ENCODE results near the gene ARHGEF17.
A peak's percentile ranks its signal among the peaks of the same experiment; 100 is the strongest.

Gene ARHGEF17

DNA sequence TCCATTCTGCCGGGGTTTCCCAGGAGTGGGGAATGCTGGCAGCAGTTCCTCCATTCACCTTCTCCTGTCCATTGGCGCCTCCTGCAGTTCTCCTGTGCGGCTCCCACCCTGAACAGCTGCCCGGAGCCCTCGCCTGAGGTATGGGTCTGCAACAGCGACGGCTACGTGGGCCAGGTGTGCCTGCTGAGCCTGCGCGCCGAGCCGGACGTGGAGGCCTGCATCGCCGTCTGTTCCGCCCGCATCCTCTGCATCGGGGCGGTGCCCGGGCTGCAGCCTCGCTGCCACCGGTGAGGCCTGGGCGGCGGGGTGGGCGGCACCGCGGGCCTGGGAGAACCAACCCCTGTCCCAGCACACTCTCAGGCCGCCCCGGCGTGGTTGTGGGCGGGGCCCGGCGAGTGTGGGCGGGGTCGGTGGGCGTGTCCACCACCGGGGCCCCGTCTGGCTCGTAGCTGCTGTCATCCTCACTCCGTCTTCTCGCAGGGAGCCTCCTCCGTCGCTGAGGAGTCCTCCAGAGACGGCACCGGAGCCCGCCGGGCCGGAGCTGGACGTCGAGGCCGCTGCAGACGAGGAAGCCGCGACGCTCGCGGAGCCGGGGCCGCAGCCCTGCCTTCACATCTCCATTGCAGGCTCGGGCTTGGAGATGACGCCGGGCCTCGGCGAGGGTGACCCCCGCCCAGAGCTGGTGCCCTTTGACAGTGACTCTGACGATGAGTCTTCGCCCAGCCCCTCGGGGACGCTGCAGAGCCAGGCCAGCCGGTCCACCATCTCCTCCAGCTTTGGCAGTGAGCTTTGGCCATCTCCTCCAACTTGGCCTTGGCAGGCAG lies 54.1 kb downstream of the ARHGEF17 start:
- DNase-seq = no peak
- in situ Hi-C loops (cut with MboI; ENCODE audit: low pct_unique_long_range_greater_than_20kb, low sequenced_read_pairs) = no loop called here

DNA sequence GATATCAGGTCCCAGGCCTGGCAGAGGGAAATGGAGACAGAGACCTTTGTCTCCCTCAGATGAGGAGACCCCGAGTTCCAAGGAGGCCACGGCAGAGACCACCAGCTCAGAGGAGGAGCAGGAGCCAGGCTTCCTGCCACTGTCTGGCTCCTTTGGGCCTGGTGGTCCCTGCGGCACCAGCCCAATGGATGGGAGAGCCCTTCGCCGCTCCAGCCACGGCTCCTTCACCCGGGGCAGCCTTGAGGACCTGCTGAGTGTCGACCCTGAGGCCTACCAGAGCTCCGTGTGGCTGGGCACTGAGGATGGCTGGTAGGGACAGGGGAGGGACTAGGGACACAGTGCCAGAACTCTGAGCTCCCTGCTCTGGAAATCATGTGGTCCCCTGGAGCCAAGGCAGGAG lies 55.1 kb downstream of the ARHGEF17 start:
- in situ Hi-C loops (cut with MboI; ENCODE audit: low pct_unique_long_range_greater_than_20kb, low sequenced_read_pairs) = no loop called here
- no peak for DNase-seq

DNA sequence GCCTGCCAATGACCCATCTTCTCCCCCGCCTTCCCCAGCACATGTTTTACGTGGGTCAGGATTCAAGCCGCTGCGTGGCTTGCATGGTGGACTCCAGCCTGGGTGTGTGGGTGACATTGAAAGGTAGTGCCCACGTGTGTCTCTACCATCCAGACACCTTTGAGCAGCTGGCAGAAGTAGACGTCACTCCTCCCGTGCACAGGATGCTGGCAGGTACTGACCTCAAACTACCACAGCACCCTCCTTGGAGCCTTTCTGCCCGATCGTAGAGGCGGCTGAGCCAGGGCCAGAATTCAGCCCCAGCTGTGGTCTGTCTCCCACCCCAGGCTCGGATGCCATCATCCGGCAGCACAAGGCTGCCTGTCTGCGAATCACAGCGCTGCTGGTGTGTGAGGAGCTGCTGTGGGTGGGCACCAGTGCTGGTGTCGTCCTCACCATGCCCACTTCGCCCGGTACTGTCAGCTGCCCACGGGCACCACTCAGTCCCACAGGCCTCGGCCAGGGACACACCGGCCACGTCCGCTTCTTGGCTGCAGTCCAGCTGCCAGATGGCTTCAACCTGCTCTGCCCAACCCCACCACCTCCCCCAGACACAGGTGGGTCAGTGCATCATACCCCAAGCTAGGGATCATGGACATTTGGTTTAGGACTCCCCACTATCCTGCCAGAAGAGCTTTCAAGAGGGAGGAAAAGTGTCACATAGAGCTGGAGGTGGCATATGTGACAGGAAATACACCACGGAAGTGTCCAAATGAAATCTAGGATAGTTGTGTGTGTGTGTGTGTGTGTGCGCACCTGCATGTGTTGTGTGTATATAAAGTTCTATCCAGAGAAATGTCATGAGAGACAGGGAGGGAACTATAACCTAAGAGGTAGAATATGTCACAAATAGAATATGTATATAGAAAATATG lies 57.5 kb downstream of the ARHGEF17 start:
- in situ Hi-C loops (cut with MboI; ENCODE audit: low pct_unique_long_range_greater_than_20kb, low sequenced_read_pairs) = no loop called here
- no peak for DNase-seq

DNA sequence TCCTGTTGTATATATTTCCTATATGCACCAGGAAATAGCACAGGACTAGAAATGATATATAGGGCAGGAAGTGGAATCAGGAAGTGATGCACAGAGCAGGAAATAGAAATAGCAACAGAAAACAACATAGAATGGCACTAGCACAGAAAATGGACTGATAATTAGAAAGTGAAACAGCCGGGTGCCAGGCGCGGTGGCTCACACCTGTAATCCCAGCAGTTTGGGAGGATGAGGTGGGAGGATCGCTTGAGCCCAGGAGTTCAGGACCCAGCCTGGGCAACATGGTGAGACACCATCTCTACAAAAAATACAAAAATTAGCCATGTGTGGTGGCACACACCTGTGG lies 58.2 kb downstream of the ARHGEF17 start:
- no peak for DNase-seq
- in situ Hi-C loops (cut with MboI; ENCODE audit: low pct_unique_long_range_greater_than_20kb, low sequenced_read_pairs) = no loop called here

DNA sequence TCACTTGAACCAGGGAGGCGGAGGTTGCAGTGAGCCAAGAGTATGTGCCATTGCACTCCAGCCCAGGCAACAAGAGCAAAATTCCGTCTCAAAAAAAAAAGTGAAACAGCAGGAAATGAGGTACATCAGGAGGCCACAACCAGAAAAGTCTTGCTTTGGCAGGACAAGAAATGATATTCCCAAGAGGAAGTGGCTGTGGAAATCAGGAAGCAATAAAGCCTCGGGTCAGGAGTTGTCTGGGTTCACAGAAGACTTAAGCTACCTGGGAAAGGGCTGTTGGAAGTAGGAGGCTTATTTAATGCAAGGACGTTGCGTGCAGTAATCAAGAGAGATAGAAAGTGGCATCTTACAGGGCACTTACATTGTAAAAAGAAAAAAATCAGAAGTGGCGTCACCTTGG lies 58.9 kb downstream of the ARHGEF17 start:
- no peak for DNase-seq
- in situ Hi-C loops (cut with MboI; ENCODE audit: low pct_unique_long_range_greater_than_20kb, low sequenced_read_pairs) = no loop called here

DNA sequence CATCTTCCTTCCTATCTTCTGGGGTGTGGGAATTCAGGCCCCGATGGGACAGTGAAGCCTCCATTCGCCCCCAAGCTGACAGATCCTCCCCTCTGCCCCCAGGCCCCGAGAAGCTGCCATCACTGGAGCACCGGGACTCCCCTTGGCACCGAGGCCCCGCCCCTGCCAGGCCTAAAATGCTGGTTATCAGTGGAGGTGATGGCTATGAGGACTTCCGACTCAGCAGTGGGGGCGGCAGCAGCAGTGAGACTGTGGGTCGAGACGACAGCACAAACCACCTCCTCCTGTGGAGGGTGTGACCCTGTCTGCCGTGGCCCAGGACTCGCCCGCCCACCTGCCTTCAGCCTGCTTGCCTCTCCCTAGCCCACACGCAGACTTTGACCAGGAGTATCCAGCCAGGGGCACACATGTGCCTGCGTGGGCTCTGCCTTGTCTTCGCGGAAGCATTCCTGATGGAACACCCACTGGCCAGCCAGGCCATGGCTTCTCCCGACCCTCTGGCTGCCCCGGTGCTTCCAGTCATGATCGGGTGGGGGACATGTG lies 59.5 kb downstream of the ARHGEF17 start:
- no peak for DNase-seq
- in situ Hi-C loops (cut with MboI; ENCODE audit: low pct_unique_long_range_greater_than_20kb, low sequenced_read_pairs) = no loop called here

DNA sequence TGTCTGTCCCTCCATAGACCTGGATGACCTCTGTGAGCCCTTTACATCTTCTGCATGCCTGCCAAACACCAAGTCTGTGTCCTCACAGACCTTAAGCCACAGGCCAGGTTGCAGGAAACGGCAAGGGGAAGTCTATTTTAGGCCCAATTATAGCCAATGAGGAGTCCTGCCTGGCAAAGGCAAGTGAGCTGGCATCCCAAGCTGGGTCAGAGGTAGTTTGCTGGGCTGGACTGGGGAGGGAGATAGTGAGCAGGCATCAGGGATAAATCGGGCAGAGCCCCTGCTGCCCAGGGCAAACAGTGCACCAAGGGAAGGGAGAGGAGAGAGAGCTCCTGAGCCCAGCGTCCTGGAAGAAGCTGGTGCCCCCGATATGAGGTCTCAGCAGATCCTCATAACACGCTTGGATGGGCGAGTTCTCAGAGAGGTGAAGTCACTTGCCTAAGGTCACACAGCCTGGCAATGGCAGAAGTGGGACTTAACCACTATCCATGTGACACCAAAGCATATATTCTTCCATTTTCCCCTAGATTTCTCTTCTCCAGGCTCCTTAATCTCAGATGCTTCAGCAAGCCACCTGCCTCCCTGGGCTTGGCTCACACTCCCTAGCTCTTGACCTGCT lies 64.4 kb downstream of the ARHGEF17 start:
- in situ Hi-C loops (cut with MboI; ENCODE audit: low pct_unique_long_range_greater_than_20kb, low sequenced_read_pairs) = no loop called here
- peak; percentile 66 for DNase-seq

DNA sequence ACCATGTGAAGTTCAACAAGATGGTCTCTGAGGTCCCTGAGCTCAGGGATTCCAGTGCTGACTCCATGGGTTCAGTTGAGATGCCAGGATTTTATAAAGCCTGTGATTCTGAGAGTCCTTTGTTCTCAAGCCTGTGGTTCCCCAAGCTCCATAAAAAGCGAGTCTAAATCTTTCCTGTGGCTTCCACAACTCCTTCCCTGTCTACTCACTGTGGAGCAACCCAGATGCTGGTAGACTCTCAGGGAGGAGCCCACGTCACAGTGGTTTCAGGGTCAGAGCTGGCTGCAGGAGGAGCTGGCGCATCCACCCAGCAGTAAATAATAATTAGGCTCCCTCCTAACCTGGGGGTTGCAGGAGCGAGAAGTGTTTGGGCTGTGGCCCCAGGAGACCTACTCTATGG lies 66.1 kb downstream of the ARHGEF17 start:
- DNase-seq = no peak
- in situ Hi-C loops (cut with MboI; ENCODE audit: low pct_unique_long_range_greater_than_20kb, low sequenced_read_pairs) = no loop called here

DNA sequence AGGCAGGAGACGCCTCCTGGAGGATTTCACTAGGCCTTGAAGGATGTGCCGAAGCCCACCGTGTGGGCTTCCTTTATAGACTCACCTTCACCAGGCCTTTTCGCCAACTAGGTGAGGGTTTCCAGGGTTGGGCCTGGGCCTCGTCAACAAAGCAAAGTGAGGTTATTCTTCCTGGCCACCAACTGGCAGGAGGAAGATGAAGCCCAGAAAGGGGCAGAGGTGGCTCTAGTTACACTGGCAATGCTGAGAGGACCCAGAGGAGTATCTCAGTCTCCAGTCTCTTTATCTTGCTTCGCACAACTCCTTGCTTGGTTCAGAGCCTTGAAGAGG lies 67.7 kb downstream of the ARHGEF17 start:
- in situ Hi-C loops (cut with MboI; ENCODE audit: low pct_unique_long_range_greater_than_20kb, low sequenced_read_pairs) = no loop called here
- no peak for DNase-seq

DNA sequence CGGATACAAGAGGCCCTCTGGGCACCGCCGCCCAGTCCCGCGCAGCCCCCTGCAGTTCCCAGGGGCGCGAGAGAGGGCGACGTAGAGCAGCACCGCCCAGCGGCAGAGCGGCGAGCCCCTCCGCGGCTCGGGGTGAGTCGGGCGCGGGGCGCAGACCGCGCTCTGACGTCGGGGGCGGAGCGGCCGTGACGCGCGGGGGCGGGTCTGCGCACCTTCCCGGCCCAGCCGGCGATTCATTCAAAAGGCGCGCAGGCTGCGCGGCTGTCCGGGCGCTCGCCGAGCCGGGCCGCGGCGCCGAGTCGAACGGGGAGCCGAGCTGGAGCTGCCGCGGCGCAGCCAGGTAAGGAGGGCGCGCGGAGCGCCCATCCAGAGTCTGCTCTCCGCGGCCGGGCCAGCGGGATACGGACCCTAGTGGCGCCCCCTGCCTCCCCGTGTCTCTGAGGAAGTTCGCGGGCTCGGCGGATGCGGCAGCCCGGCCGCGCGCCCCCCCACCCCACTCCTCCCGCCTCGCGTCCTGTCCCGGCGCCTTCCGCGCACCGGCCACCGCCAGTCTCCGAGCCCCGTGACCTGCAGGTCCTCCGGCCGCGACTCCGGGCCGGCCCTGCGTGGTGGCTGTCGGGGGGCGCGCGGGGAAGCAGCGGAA lies 68.2 kb downstream of the ARHGEF17 start, which contains the start of gene RELT:
RELT (plus strand) TSS at position 240 of the 643 bp plus-strand sequence. CDS start 12,738 bp downstream, outside the sequence.
- DNase-seq = peak; percentile 96
- in situ Hi-C loops (cut with MboI; ENCODE audit: low pct_unique_long_range_greater_than_20kb, low sequenced_read_pairs) = no loop called here

DNA sequence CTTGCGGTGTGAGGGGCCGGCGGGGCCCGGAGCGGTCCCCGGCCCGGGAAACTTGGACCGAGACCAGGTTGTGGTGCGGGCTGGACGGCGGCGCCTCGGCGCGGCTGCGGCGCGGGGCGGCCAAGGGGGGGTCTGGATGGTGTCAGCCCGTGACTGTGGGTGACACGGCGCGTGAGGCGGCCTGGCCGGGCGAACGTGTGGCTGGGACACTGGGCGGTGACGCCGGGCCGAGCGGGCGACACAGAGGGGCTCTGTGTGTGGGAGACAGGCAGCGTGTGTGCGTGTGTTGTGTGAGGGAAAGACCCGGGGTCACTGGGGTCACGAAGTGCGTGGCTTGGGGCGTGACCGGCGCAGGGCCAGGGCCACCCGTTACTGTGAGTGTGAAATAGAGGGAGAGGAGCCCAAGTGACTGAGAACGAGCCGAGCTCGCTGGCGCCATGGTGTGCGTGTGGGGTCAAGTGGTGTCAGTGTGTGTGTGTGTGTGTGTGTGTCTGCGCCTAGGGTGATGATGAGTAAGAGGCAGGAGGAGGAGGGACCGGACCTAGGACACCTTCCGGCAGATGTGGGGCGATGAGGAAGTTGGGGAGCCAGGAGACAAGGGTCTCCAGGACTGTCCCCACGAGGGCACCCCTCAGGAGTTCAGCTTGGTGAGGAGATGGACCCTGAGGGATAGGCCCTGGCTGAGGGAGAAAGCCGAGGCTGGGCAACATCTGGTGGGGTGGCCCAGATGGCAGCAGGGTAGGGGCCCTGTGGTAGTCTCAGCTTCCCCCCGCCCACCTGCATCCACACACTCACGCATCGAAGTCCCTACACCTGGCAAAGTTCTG lies 68.9 kb downstream of the ARHGEF17 start:
- in situ Hi-C loops (cut with MboI; ENCODE audit: low pct_unique_long_range_greater_than_20kb, low sequenced_read_pairs) = no loop called here
- peak; percentile 84 for DNase-seq

DNA sequence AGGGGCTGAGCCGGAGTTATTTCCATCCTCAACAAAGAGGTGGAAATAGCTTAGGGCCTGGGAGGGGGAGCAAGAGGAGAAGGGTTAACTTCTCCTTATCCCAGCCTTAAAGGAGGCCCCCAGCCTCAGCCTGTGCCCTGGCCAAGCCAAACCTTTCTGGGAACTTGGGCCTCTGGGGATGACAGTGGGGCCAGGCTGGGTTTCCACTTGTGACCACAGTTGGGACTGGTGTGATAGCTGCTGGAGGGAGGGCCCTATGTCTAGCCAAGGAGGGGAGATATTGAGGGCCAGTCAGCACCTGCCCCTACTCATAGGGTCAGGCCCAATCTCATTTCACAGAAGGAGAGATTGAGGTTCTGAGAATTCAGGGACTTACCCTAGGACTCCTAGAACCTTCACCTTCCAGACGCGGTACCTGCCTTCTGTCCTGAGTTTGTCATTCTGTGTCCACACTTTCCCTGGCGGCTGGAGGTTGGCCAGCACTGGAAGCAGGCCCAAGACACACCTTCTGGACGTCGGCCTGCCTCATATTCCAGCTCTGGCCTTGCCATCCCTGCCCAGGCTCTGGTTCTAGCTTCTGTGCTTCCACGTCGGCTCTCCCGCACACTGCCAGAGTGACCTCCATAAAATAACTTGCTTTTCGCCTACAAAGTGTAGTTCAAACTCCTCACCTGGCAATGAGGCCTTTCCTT lies 71.3 kb downstream of the ARHGEF17 start:
- no peak for DNase-seq
- in situ Hi-C loops (cut with MboI; ENCODE audit: low pct_unique_long_range_greater_than_20kb, low sequenced_read_pairs) = no loop called here

DNA sequence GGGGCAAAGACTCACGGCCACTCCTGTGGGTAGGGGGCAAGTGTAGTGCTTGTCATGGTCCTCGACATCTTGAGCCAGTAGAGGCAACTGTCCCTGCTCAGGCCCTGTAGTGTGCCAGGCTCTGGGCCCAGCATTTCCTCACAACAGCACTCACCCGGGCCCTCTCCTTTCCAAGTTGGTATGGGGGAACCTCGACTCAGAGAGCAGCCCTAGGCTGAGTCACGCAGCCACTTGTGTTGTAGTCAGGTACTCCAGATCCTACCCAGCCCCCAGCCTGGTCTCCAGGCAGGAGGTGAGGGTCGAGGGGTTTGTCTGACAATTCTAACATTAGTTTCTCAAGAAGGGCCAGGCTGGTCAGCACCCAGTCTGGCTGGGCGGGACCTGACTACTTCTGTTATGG lies 72.3 kb downstream of the ARHGEF17 start:
- no peak for DNase-seq
- in situ Hi-C loops (cut with MboI; ENCODE audit: low pct_unique_long_range_greater_than_20kb, low sequenced_read_pairs) = no loop called here

DNA sequence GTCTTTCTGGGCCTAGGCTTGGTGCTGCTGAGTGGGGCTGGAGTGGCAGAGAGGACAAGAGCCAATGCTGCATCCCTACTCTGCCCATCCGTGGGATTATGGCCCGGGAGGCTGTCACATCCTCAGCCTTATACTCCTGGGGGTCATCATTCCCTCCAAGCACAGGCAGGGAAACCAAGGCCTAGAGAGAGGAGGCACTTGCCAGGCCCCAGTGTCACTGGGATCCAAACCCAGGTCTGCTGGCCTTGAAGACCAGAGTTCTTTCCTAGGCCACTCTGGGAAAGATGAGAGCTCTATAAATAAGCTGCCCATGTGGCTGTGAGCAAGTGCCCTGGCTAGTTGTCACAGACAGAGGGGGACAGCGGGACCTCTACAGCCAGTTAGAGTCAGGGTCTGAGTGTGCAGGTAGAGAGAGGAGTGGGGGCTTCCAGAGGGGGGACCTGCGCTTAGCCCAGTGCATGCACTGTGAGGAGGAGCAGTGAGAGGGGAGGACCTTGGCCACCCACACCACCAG lies 72.9 kb downstream of the ARHGEF17 start:
- in situ Hi-C loops (cut with MboI; ENCODE audit: low pct_unique_long_range_greater_than_20kb, low sequenced_read_pairs) = no loop called here
- DNase-seq = no peak

DNA sequence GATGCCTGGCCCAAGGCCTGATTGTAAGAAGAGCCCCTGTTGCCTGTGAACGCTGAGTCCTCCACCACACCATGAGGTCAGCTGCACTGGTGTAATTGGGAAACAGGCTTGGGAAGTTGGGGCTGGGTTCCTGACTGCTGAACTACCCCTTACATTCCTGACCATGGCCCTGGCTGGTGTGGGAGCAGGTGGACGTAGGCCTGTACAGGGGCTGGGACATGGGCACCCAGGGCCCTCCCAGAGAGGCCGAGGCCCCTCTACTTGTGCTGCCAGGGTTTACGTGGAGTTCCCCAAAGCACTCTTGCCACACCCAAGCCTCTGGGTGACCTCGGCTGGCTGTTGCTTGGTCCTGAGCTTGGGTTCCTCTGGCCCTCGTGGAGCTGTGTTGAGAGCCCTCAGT lies 73.5 kb downstream of the ARHGEF17 start:
- in situ Hi-C loops (cut with MboI; ENCODE audit: low pct_unique_long_range_greater_than_20kb, low sequenced_read_pairs) = no loop called here

DNA sequence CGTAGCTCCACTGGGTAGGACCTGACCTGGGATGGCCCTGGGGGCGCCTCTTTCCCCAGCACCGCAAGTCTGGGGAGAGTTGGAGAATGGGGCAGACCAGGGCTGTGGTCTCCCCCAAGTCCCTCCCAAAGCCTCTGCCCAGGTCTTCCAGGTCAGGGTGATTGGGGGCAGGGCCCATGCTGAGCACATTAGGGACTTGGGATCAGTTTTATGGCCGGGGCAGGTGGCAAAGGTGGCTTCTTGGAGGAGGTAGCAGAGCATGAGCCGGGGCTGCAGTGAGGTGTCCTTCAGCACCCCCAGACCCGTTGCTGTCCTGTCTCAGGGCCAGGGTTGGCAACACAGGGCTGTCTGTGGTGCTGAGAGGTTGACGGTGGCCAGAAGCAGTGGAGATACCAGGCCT lies 74.1 kb downstream of the ARHGEF17 start:
- in situ Hi-C loops (cut with MboI; ENCODE audit: low pct_unique_long_range_greater_than_20kb, low sequenced_read_pairs) = no loop called here
- no peak for DNase-seq

More for the DNA sequence above, 73.5 kb downstream of the ARHGEF17 start:
- DNase-seq = no peak

DNA sequence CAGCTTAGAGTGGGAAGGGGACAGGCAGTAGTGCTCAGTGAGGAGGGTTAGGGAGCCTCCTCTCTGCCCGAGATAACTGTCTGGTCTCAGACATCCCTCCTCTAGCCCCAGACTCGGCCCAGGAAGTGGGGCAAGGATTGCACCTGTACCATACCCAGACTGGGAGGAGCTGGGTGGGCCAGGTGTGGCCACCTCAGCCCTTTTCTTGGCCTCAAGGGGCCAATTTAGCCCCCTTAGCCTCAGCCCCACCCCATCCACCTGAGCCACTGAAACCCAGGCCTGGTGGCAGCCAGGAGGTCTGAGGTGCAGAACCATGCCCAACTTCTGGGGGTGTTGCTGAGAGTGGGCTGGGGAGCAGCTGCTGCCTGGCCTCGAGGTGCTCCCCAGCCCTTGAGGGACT lies 74.7 kb downstream of the ARHGEF17 start:
- in situ Hi-C loops (cut with MboI; ENCODE audit: low pct_unique_long_range_greater_than_20kb, low sequenced_read_pairs) = no loop called here
- DNase-seq = no peak
